H9 (cell line): Measurements from ENCODE around the gene DNER. TPM values are rescaled to one million over a fixed set of nuclear protein-coding genes. Genes with fewer than 3 reads are reported as not detected.

Experiments used
- DNase-seq: peaks from one replicate; pipeline ENCODE4 v3.0.0-alpha.2; 2017
- H2AFZ ChIP-seq: one replicate; pipeline ENCODE4 v1.6.1; 2013; ENCODE audit warnings: mild to moderate bottlenecking, low read length, control low read depth, moderate library complexity
- H2AK5ac ChIP-seq: 2 replicates; pipeline ENCODE4 v1.6.1; 2013; ENCODE audit warnings: low read length, control low read depth, mixed read lengths; ENCODE audit not compliant: insufficient read length
- H2BK120ac ChIP-seq: one replicate; pipeline ENCODE4 v1.6.1; 2013; ENCODE audit warnings: low read depth, mild to moderate bottlenecking, low read length, control low read depth, inconsistent platforms; ENCODE audit not compliant: poor library complexity, severe bottlenecking
- H2BK12ac ChIP-seq: 2 replicates; pipeline ENCODE4 v1.6.1; 2013; ENCODE audit warnings: low read length, control low read depth, mixed read lengths, low read depth; ENCODE audit not compliant: insufficient read length
- H2BK15ac ChIP-seq: 2 replicates; pipeline ENCODE4 v1.6.1; 2013; ENCODE audit warnings: low read depth, low read length, control low read depth
- H2BK20ac ChIP-seq: one replicate; pipeline ENCODE4 v1.6.1; 2013; ENCODE audit warnings: low read depth, mild to moderate bottlenecking, low read length, control low read depth, inconsistent platforms; ENCODE audit not compliant: poor library complexity, severe bottlenecking
- H2BK5ac ChIP-seq: 2 replicates; pipeline ENCODE4 v1.6.1; 2013; ENCODE audit warnings: low read length, control low read depth, mixed read lengths; ENCODE audit not compliant: insufficient read length
- H3K14ac ChIP-seq: 2 replicates; pipeline ENCODE4 v1.6.1; 2013; ENCODE audit warnings: low read length, control low read depth; ENCODE audit not compliant: insufficient read depth
- H3K18ac ChIP-seq: 2 replicates; pipeline ENCODE4 v1.6.1; 2013; ENCODE audit warnings: low read depth, mild to moderate bottlenecking, mixed read lengths, low read length, control low read depth; ENCODE audit not compliant: insufficient read length
- H3K23ac ChIP-seq: 2 replicates; pipeline ENCODE4 v1.6.1; 2013; ENCODE audit warnings: low read length, control low read depth, mixed read lengths, low read depth; ENCODE audit not compliant: insufficient read length
- H3K23me2 ChIP-seq: 2 replicates; pipeline ENCODE4 v1.6.1; 2013; ENCODE audit warnings: low read depth, mild to moderate bottlenecking, mixed read lengths, low read length, control low read depth; ENCODE audit not compliant: insufficient read length, poor library complexity, severe bottlenecking
- H3K27ac ChIP-seq: 2 replicates; pipeline ENCODE4 v1.5.1; 2013; ENCODE audit warnings: low read length, control low read depth, mixed read lengths, low read depth; ENCODE audit not compliant: insufficient read length
- H3K27me3 ChIP-seq: 2 replicates; pipeline ENCODE4 v1.6.1; 2013; ENCODE audit warnings: low read length, control low read depth, inconsistent platforms; ENCODE audit not compliant: insufficient read depth
- H3K4ac ChIP-seq: 2 replicates; pipeline ENCODE4 v1.6.1; 2013; ENCODE audit warnings: low read depth, mild to moderate bottlenecking, control low read depth, inconsistent platforms, low read length, moderate library complexity
- H3K4me1 ChIP-seq: 2 replicates; pipeline ENCODE4 v1.6.1; 2013; ENCODE audit warnings: low read length, control low read depth, inconsistent platforms; ENCODE audit not compliant: insufficient read depth
- H3K4me2 ChIP-seq: 2 replicates; pipeline ENCODE4 v1.6.1; 2013; ENCODE audit warnings: low read length, control low read depth, mixed read lengths; ENCODE audit not compliant: insufficient read length, insufficient read depth
- H3K56ac ChIP-seq: 2 replicates; pipeline ENCODE4 v1.6.1; 2013; ENCODE audit warnings: low read depth, mild to moderate bottlenecking, mixed read lengths, low read length, control low read depth; ENCODE audit not compliant: insufficient read length
- H3K79me1 ChIP-seq: 2 replicates; pipeline ENCODE4 v1.6.1; 2013; ENCODE audit warnings: low read depth, mild to moderate bottlenecking, moderate library complexity, low read length, control low read depth, inconsistent platforms; ENCODE audit not compliant: insufficient read depth, poor library complexity, severe bottlenecking
- H3K79me2 ChIP-seq: 2 replicates; pipeline ENCODE4 v1.6.1; 2013; ENCODE audit warnings: low read length, control low read depth, inconsistent platforms; ENCODE audit not compliant: insufficient read depth
- H3K9ac ChIP-seq: 2 replicates; pipeline ENCODE4 v1.6.1; 2013; ENCODE audit warnings: low read length, control low read depth, mixed read lengths; ENCODE audit not compliant: insufficient read length; ENCODE audit errors: extremely low read depth
- H3K9me3 ChIP-seq: one replicate; pipeline ENCODE4 v1.6.1; 2013; ENCODE audit warnings: low read depth, low read length, inconsistent platforms; ENCODE audit not compliant: control insufficient read depth
- H3T11ph ChIP-seq: one replicate; pipeline ENCODE4 v1.6.1; 2013; ENCODE audit warnings: mild to moderate bottlenecking, low read length, control low read depth, inconsistent platforms
- H4K20me1 ChIP-seq: one replicate; pipeline ENCODE4 v1.6.1; 2013; ENCODE audit not compliant: control insufficient read depth, insufficient read length, insufficient read depth
- H4K5ac ChIP-seq: 2 replicates; pipeline ENCODE4 v1.6.1; 2013; ENCODE audit warnings: low read depth, mild to moderate bottlenecking, mixed read lengths, low read length, control low read depth; ENCODE audit not compliant: insufficient read length
- H4K8ac ChIP-seq: replicated peaks from 2 replicates; pipeline ENCODE4 v1.6.1; 2013; ENCODE audit warnings: low read length, control low read depth, mixed read lengths, low read depth; ENCODE audit not compliant: insufficient read length
- H4K91ac ChIP-seq: 2 replicates; pipeline ENCODE4 v1.6.1; 2013; ENCODE audit warnings: low read depth, mild to moderate bottlenecking, moderate library complexity, mixed read lengths, low read length, control low read depth; ENCODE audit not compliant: insufficient read length
- H3K27ac Mint-ChIP-seq, 3 experiments: 2 replicates in 2 of 3; 3 replicates in 1 of 3; pipeline ENCODE4 v1.8.0; 2020 to 2021; ENCODE audit warnings: mixed read lengths in 3 of 3, mild to moderate bottlenecking in 1 of 3, moderate library complexity in 1 of 3
- H3K27me3 Mint-ChIP-seq: 2 replicates; pipeline ENCODE4 v1.8.0; 2021; ENCODE audit warnings: low read depth, mild to moderate bottlenecking, moderate library complexity, mixed read lengths
- H3K36me3 Mint-ChIP-seq, 3 experiments: 2 replicates in 2 of 3; 3 replicates in 1 of 3; pipeline ENCODE4 v1.8.0; 2020 to 2021; ENCODE audit warnings: low read depth in 3 of 3, mixed read lengths in 3 of 3; ENCODE audit not compliant: insufficient read depth in 1 of 3
- H3K4me1 Mint-ChIP-seq, 2 experiments: 2 replicates each; pipeline ENCODE4 v1.8.0; 2020; ENCODE audit warnings: mixed read lengths in 2 of 2
- H3K4me3 Mint-ChIP-seq, 2 experiments: 2 replicates in 1 of 2; 3 replicates in 1 of 2; pipeline ENCODE4 v1.8.0; 2020 to 2021; ENCODE audit warnings: mild to moderate bottlenecking in 2 of 2, mixed read lengths in 2 of 2, moderate library complexity in 1 of 2
- H3K9me3 Mint-ChIP-seq, 2 experiments: 2 replicates in 1 of 2; 3 replicates in 1 of 2; pipeline ENCODE4 v1.8.0; 2020; ENCODE audit warnings: mild to moderate bottlenecking in 2 of 2, mixed read lengths in 2 of 2, moderate library complexity in 1 of 2
- CTCF ChIP-seq: fragments of 200-600 bp; sonication (generic); conservative IDR thresholded peaks from 3 replicates; pipeline ENCODE4 v1.8.0; 2021; ENCODE audit warnings: antibody characterized with exemption, mild to moderate bottlenecking
- WGBS: extraction: QIAGEN DNeasy Blood & Tissue Kit; methylation state at CpG from one replicate; pipeline ENCODE4 v1.1.7; 2013; ENCODE audit warnings: missing lambda C conversion rate, low lambda C conversion rate, mixed read lengths; ENCODE audit not compliant: insufficient read length; ENCODE audit errors: extremely low coverage; 5-methylcytosine and 5-hydroxymethylcytosine counted together
- total RNA-seq: library from RNA; stranded (reverse); gene quantifications from 2 replicates; pipeline ENCODE4 v1.2.1, GENCODE V29; 2021

Gene DNER
- total RNA-seq, 1 experiment from 2014 or later, result 1.0 TPM

GRCh38 chr2:229566370-229566769 lies 148.0 kb downstream of the DNER start:
- no peaks in the 10 kb centered on the region for H3K36me3 Mint-ChIP-seq
- Histone ChIP-seq H3K79me2 (no peaks in the 10 kb centered on the region; the same call in 1 of the 2 replicates), H3K27ac (no peak overlapping the region), H3K9ac (no peak overlapping the region), H2BK20ac (no peak overlapping the region), H3K4me1 (no peaks in the 10 kb centered on the region), H2BK120ac (no peak overlapping the region), H3K79me1 (no peaks in the 10 kb centered on the region), H4K91ac (no peak overlapping the region), H2AFZ (no peak overlapping the region), H3K4me2 (no peak overlapping the region), H3K14ac (no peak overlapping the region), H3K56ac (no peak overlapping the region), H3K23me2 (no peaks in the 10 kb centered on the region), H2BK12ac (no peak overlapping the region), H3K27me3 (no peaks in the 10 kb centered on the region), H3K18ac (no peak overlapping the region), H4K20me1 (no peaks in the 10 kb centered on the region), H2BK15ac (no peak overlapping the region), H4K8ac (no peak overlapping the region), H2AK5ac (no peak overlapping the region), H3K9me3 (no peaks in the 10 kb centered on the region), H2BK5ac (no peak overlapping the region), H4K5ac (no peak overlapping the region), H3K23ac (no peak overlapping the region), H3T11ph (no peak overlapping the region), H3K4ac (no peak overlapping the region)
- H3K4me1 Mint-ChIP-seq, result no peaks in the 10 kb centered on the region
- no peak for TF ChIP-seq CTCF
- H3K27ac Mint-ChIP-seq, result no peak overlapping the region
- no peaks in the 10 kb centered on the region for H3K9me3 Mint-ChIP-seq
- no CpG with 5 or more reads among the region's 2 CpGs for WGBS
- no peak for DNase-seq
- H3K27me3 Mint-ChIP-seq, result no peaks in the 10 kb centered on the region
- no peak overlapping the region for H3K4me3 Mint-ChIP-seq
